Mammary epithelial cell (primary cell): ENCODE data around the gene BAIAP2L1.

Experiments used
- EZH2 ChIP-seq: IDR thresholded peaks from 2 replicates; pipeline ENCODE4 v1.6.1; 2012; ENCODE audit warnings: low read length, inconsistent platforms, borderline replicate concordance
- TF ChIP-seq, protein P1 (sequence below), 2 donors: IDR thresholded peaks in 1 of 2; conservative IDR thresholded peaks in 1 of 2; 2 replicates each; pipeline ENCODE4 v1.5.1; 2011 to 2012; ENCODE audit warnings: inconsistent platforms in 2 of 2, low read length in 2 of 2, mild to moderate bottlenecking in 2 of 2, control low read depth in 1 of 2, low read depth in 1 of 2; ENCODE audit not compliant: insufficient read depth in 1 of 2; ENCODE audit errors: extremely low read depth in 1 of 2

DNA sequence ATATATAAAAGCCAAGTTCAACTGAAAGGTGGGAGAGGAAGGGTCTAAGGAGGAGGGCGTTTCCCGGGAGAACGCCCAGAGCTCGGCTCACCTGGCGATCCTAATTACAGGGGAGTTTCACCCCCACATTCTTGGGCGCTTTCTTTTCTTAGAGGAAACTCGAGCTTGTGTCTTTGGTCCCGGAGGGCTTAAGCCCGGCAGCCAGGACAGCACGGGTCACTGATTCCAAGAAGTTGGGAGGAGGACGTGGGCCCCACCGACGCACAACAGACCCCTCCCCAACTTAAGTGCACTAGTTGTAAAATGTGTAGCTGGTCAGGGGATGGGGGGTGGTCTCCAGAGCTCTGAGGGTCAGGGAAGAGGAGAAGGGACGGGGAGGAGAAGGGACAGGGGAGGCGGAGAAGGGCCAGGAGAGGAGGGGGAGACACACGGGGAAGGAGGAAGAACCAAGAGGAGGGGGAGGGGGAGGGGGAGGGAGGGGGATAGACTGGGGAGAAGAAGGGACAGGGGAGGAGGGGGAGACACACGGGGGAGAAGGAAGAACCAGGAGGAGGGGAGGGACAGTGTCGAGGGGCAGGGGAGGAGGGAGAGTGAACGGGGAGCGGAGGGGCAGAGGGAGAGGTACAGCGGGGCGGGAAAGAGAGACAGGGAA lies 874 bp downstream of the BAIAP2L1 start:
- TF ChIP-seq, protein P1, sequence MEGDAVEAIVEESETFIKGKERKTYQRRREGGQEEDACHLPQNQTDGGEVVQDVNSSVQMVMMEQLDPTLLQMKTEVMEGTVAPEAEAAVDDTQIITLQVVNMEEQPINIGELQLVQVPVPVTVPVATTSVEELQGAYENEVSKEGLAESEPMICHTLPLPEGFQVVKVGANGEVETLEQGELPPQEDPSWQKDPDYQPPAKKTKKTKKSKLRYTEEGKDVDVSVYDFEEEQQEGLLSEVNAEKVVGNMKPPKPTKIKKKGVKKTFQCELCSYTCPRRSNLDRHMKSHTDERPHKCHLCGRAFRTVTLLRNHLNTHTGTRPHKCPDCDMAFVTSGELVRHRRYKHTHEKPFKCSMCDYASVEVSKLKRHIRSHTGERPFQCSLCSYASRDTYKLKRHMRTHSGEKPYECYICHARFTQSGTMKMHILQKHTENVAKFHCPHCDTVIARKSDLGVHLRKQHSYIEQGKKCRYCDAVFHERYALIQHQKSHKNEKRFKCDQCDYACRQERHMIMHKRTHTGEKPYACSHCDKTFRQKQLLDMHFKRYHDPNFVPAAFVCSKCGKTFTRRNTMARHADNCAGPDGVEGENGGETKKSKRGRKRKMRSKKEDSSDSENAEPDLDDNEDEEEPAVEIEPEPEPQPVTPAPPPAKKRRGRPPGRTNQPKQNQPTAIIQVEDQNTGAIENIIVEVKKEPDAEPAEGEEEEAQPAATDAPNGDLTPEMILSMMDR (conservative IDR thresholded peaks at IDR 0.05 in 1 of 2, IDR thresholded peaks at IDR 0.05 in 1 of 2; ENCODE audit: extremely low read depth in 1 of 2, insufficient read depth in 1 of 2, low read depth in 1 of 2, low read length in 2 of 2): no peak
- TF ChIP-seq EZH2: no peak
